EL (cell line): Measurements from ENCODE around the gene NPAS3.

Experiments used
- DNase-seq: peaks from one replicate; pipeline ENCODE4 v3.0.0-alpha.2; 2016

NPAS3 gene

GRCh38 chr14:33490555-33490954 lies 551.9 kb downstream of the NPAS3 start:
- no peak for DNase-seq

- DNase-seq: no peak
Measured at GRCh38 chr14:33491112-33491511, 552.4 kb downstream of the NPAS3 start.

- no peak for DNase-seq
Measured at GRCh38 chr14:33492491-33492890, 553.8 kb downstream of the NPAS3 start.

GRCh38 chr14:33493266-33493665 lies 554.6 kb downstream of the NPAS3 start:
- no peak for DNase-seq

GRCh38 chr14:33493990-33494389 lies 555.3 kb downstream of the NPAS3 start:
- DNase-seq: no peak

GRCh38 chr14:33499687-33500086 lies 561.0 kb downstream of the NPAS3 start:
- no peak for DNase-seq

- no peak for DNase-seq
Measured at GRCh38 chr14:33504246-33505099, 565.8 kb downstream of the NPAS3 start.

GRCh38 chr14:33505266-33505962 lies 566.7 kb downstream of the NPAS3 start:
- no peak for DNase-seq

GRCh38 chr14:33505963-33506329 lies 567.3 kb downstream of the NPAS3 start:
- no peak for DNase-seq

- DNase-seq: no peak
Measured at GRCh38 chr14:33508126-33509062, 569.7 kb downstream of the NPAS3 start.

GRCh38 chr14:33509454-33509853 lies 570.8 kb downstream of the NPAS3 start:
- no peak for DNase-seq

- peak; percentile 43 for DNase-seq
Measured at GRCh38 chr14:33510063-33510481, 571.4 kb downstream of the NPAS3 start.

GRCh38 chr14:33510991-33511390 lies 572.3 kb downstream of the NPAS3 start:
- no peak for DNase-seq

- peak; percentile 60 for DNase-seq
Measured at GRCh38 chr14:33511851-33512640, 573.4 kb downstream of the NPAS3 start.

GRCh38 chr14:33515441-33515840 lies 576.8 kb downstream of the NPAS3 start:
- no peak for DNase-seq

- no peak for DNase-seq
Measured at GRCh38 chr14:33515899-33516298, 577.2 kb downstream of the NPAS3 start.

GRCh38 chr14:33516898-33517436 lies 578.3 kb downstream of the NPAS3 start:
- DNase-seq: no peak

GRCh38 chr14:33521192-33521591 lies 582.5 kb downstream of the NPAS3 start:
- no peak for DNase-seq

- DNase-seq: no peak
Measured at GRCh38 chr14:33524244-33524643, 585.6 kb downstream of the NPAS3 start.

- peak; percentile 21 for DNase-seq
Measured at GRCh38 chr14:33525626-33526025, 586.9 kb downstream of the NPAS3 start.

GRCh38 chr14:33527023-33527634 lies 588.5 kb downstream of the NPAS3 start:
- DNase-seq: no peak

GRCh38 chr14:33528655-33529054 lies 590.0 kb downstream of the NPAS3 start:
- DNase-seq: no peak
